HG03108 (cell line): Measurements from ENCODE around the gene TSPAN18.

Experiments
- ATAC-seq: cut with Tn5 transposase; IDR thresholded peaks from one replicate; pipeline ENCODE4 v1.9.1; 2021; ENCODE audit warnings: moderate library complexity; ENCODE audit not compliant: unreplicated experiment

Gene TSPAN18

DNA sequence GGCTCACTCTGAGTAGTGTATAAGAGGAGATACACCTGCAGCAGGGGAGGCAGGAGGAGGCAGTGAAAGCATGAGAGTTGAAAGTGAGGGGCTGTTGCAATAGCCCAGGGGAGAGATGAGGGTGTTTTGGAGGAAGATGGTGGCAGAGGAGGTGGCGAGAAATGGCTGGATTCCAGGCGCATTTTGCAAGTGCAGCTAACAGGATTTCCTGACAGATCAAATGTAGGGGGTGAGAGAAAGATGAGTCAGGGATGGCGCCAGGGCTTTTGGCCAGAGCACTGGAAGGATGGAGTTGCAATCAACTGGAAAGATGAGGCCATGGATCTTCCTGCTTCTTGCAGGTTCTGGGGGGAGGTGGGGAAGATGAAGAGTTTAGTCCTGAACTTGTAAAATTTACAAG, 16.8 kb upstream of the TSPAN18 start:
- no peak for ATAC-seq

DNA sequence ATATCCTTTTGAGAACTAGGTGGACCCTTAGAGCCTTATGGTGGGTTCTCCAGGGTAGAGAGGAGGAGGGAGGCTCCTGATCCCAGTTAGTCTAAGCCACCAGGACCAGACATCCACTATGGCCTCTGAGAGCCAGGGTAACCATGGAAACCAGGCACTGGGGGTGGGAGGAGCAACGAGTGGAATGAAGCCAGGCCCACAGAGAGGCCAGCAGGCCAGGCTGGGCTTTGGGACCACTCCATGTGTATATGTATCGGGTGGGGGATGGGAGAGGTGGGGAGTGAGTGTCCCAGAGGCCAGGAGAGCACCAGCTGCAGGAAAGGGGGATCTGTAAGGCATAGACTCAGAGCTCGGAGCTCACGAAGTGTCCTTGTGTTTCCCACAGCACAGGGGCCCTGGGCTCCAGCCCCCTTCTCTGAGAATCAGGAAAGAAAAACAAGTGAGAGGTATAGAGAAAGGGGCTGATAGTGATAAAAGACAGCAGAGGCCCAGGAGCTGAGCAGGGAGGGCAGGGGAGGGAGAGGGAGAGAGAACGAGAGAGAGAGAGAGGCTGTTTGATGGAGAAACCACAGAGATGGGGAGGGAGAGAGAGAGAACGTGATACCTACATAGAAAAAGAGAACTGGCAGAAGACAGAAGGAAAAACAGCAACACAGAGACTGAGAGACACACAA, 15.5 kb upstream of the TSPAN18 start:
- ATAC-seq: no peak

DNA sequence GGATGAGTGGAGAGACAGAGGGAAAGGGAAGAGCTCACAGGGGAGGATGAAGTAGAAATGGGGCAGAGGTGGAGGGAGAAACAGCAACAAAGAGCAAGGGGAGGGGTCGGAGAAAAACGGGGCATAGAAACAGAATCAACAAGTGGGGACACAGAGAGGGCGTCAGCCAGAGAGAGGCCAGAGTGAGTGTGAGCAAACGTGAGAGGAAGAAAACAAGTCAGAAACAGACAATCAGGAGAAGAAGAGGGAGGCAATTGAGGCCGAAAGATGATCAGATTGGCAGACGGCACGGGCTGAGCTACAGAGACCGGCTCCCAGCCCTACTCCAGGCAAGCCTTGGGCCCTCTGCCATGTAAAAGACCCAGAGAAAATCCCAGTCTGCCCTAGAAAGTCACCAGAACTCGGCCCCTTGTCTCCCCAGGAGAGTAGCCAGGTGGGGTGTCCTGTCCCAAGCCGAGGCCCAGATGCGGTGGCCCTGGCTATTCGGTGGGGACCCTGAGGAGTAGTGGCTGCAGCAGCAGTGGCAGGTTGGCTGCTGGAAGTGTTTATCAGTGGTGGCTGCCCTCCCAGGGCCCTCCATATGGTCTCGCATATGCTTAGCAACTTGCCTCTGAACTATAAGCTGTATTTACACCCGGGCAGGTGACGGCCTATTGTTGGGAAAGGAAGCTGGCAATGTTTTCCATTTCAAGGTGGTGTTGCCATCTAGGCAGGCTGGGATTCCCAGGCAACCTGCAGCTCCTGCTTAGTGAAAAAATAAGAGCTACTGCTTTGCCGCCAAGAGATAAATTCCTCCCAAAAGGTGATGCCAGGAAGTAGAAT, 14.8 kb upstream of the TSPAN18 start:
- no peak for ATAC-seq

DNA sequence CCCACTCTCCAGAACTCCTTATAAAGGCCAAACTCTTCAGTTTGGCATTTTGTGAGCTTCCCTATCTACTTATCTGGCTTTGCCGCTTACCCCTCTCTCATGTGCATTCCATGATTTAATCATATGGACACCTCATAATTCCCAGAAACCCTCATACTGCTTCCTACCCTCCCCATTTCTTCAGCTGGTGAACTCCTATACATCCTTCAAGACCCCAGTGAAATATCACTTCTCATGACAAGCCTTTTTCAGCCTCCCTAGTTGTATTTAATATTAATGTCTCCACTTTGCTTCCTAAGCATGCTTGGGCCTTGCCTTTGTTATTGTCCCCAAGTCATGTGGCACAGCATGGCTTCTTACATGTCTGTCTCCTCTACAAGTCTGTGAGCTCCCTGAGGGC, 13.7 kb upstream of the TSPAN18 start:
- no peak for ATAC-seq

DNA sequence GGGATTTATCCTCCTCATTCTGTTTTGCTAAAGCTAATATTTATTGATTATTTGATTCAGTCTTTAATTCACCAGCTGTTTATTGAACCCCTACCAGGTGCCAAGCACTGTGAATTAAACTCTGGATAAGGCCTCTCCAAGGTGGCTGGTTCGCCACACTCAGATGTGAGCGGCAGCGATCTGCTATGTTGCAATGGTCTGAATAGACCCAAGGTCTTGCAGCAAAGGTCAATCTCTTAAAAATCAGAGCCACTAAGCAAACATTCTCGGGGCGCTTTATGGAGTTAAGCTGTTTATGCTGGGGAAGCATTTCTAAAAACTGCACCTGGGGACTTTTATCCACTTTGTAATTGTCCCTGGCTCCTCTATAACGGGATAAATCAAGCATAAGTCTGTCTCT, 10.5 kb upstream of the TSPAN18 start:
- no peak for ATAC-seq

DNA sequence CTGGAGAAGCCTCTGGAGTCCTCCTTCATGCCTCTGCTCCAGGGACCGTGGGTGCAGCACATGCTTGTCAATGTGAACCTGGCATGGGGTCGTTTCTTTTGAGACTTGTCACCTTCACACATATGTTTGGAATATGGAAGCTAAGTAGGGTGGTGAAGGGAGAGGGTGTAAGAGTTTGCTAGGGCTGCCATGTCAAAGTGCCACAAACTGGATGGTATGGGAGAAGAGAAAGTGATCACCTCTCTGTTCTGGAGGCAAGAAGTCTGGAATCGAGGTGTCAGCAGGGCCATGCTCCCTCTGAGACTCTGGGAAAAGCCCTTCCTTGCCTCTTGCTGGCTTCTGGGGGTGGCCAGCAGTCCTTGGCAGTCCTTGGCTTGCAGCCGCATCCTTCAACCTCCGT, 8.7 kb upstream of the TSPAN18 start:
- no peak for ATAC-seq

DNA sequence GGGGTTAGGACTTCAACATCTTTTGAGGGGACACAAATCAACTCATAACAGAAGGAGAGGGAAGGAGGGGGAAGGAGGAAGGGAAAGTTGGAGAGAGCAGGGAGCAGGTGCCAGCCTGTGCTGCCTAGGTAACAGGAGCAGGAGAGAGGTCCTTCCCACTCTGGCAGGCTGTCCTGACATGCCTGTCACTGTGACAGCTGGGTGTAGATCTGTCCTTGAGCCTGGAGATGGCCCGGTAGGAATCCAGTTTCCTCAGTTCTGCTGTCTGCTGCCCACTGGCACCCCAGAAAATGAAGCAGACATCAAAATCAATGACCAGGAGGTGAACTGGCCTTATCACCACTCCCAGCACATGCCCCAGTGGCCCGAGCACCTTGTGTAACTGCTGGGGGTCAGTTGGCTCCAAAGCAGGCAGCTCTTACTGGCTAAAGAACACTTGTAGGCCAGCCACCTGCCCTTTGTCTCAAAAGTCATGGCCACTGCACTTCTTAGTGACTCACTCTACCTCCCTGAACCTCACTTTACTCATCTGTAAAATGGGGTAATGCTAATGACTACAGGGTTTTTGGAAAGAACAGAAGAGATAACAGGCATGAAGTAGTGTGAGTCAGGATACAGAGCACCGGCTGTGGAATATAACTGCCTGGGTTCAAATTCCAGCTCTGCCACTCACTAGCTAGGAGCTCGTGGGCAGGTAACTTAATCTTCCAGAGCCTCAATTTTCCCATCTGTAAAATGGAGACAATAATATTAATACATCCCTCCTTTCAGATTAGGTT, 8.0 kb upstream of the TSPAN18 start:
- ATAC-seq: no peak

DNA sequence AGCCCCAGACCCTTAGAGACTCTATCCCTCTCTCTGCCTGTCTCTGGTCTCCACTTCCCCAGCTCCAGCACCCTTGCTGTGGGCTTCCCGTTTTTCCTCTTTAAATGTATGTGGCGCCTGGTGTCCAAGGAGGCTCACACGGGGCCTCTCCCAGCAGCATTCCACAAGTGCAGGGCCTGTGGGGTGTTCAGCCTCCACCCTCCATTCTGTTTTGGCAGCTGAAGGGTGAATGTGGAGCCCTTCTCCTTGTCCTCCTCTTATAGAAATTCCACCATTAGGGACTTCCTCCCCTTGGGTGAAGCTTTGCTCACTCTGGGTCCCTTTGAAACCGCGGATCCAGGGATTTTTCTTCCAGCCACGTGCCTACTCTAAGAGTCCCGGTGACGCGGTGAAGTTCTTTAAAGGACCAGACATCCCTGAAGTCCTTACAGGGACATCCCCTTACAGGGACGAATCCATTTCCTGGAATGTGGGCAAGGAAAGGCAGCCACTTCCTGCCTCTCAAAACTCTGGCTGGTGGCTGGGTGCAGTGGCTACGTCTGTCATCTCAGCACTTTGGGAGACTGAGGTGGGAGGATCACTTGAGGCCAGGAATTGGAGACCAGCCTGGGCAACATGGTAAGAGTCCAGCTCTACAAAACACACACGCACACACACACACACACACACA, 1.6 kb upstream of the TSPAN18 start:
- ATAC-seq: no peak

DNA sequence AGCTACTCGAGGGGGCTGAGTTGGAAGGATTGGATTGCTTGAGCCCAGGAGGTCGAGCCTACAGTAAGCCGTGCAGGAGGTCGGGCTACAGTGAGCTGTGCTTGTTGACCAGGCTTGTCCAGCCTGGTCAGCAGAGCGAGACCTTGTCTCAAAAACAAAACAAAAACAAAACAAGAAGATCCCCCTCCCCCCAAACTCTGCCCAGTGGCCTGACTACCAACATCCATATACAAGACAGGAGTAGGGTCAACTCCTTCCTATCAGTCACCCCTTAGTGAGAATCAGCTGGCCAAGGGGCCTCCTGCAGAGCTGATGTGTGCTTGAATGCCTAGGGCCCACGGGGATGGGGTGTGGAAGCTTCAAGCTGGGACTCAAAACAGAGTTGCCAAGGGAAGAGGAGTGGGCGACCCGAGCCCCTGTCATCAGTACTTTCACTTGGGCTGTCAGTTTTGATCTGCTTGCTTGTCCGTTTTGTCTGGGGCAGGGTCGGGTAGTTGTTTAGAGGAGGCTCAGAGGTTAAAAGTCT, 942 bp upstream of the TSPAN18 start:
- ATAC-seq: no peak

DNA sequence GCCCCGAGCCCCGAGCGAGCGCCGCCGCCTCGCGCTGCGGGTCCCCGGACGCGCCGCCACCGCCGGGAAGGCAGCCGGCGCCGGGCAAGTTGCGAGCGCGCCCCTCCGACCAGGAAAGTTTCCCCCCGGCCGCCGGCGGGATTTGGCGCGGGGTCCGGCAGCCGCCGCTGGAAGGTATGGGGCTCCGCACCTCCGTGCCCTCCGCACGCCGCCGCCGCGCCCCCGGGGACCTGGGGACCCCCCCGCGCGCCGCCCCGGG, 281 bp downstream of the TSPAN18 start:
- no peak for ATAC-seq

DNA sequence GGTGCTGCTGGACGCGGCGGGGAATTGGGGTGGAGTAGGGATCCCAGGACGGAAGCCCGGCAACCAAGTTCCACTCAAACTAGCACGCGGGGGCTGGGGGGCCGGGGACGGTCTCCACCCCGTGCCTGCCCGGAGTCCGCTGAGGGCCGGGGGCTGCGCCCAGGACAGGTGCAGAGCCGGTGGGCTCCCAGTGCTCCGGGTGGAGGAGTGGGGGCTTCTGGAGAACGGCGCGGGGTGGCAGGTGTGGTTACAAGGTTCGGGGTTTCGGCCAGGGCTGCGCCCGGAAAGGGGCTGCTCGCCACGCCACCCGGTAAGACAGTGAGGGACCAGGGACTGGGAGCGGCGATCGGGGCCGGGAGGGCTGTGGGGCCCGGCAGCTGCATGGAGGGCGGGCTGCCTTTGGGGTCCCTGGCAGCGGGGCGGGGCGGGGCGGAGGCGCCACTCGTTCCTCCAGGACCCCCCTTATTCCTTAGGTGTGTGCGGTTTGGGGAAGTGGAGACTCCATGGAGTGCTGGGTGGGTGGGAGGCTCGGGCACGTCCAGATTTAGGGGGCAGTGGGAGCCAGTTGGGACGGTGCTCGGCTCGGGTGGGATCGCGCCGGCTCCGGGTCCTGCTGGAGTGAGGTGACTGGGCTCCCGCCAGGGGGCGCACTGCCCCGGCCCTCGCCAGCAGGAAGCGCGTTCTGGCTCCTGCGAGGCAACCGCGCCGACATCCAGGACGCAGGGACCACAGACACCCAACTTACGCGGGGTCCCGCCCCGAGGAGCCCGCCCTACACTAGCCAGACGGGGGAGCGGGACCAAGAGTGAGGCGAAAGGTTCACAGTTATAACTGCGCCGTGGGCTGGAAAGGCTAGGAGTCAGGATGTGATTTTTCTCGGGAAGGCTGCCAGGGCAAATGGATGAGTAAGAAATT, 868 bp downstream of the TSPAN18 start:
- peak; percentile 45 for ATAC-seq

DNA sequence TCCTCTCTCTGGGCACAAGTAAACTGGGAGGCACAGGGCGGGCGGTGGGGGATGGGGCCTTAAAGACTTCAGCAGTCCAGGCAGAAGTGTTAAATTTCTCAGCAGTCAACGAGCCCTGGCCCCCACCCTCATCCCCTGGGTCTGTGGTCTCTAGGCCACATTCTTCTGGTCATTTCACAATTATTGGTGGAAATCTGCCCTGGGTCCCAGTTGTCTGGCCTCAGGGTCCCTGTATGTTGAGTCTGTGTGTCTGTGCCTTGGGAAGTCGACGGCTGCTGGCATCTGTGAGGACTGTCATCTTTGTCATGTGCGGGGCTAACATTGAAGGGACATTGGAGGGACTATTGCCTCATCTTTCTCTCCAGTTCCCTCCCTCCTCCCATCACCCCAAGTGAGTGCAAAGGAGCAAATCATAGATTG, 1.7 kb downstream of the TSPAN18 start:
- ATAC-seq: no peak

DNA sequence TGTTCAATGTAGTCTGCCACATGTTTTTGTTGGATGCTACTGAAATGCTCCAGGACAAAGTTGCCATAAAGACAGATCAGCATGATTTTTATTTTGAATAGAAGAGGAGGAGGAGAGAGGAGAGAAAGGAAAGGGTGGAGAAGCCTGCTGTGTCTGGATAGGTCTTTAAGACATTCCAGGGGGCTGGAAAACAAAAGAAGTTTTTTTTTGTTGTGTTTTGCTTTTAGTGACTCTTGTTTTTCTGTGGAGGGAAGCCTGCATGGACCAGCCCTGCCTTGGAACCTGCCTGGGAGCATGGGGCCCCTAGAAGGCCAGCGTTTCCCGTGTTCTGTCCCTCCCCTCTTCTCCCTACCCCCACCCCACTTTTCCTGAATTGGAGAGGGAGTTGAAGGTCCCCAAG, 2.3 kb downstream of the TSPAN18 start:
- ATAC-seq: no peak

DNA sequence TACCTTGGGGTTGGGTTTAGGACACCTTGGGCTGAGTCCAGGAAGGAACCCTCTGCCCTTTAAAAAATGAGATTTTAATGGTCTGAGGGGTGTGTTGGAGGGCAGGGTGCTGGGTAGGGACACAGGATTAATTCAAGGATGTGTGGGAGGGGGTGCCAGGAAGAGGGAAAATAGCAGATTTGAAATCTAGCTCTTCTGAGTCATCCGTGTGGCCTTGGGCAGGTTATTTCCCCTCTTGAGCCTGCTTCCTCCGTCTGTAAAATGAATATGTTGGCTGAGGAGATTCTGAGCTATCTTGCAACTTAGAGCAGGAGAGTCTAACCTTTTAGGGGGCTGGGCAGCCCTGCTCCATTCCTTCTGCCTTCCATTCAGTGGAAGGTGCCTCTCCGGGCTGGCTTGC, 3.0 kb downstream of the TSPAN18 start:
- no peak for ATAC-seq

DNA sequence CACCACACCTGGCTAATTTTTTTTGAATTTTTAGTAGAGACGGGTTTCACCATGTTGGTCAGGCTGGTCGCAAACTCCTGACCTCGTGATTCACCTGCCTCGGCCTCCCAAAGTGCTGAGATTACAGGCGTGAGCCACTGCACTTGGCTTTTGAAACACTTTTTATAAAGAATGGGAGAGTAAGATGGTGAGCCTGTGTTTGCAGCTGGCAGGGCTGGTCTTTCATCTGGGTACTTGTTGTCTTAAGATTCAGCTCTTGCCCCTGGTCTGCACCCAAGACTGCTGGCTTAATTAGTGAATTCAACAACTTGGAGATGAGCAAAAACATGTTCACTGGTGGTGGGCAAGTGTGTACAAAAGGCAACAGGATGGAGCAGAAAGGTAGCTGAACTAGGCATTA, 4.0 kb downstream of the TSPAN18 start:
- ATAC-seq: no peak

DNA sequence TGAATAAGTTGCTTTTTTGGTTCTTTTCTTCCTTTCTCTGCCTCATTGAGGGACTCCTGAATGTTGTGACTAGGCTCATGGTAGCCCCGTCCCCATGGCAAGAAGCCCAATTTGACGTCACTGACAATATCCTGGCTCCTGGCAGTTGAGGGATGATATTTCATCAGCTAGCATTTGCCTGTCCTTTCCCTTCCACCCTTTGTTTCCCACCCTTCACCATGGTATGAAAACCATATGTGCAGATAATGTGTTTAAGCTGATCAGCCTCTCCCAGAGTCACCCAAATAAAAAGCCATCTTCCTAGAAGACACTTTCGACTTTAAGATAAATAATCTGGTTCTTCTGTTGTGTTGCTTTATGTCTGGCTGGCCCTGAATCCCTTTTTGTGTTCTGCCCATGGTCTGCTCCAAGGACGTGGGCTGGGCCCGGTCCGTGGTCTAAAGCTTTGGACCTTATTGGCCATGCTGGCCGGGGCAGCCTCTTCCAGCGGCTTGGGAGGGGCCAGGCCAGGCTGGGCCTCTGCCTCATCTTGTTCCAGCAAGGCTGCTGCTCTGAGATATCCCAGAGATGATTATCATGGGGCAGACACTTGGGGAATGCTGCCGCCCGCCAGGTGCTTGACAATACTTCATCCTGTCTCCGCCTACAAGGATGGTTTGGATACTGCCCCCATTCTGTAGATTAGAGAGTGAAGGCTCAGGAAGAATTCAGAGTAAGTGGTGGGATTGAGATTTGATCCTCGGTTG, 5.1 kb downstream of the TSPAN18 start:
- no peak for ATAC-seq

DNA sequence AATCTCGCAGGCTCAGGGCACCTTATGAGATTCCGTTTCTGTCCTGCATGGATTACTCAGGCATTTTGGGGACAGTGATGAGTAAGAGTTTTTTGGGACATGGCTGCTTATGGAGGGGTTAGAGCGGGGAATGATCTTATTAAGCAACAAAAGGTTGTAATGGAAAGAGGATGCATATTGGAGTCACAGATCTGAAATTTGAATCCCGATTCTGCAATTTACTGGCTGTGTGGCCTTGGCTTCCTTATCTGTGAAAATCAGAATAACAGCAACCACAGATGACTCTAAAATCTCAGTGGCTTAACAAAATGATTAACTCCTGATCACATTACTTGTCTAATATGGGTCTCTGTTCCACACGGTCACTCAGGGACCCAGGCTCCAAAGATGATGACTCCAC, 5.8 kb downstream of the TSPAN18 start:
- ATAC-seq: no peak

DNA sequence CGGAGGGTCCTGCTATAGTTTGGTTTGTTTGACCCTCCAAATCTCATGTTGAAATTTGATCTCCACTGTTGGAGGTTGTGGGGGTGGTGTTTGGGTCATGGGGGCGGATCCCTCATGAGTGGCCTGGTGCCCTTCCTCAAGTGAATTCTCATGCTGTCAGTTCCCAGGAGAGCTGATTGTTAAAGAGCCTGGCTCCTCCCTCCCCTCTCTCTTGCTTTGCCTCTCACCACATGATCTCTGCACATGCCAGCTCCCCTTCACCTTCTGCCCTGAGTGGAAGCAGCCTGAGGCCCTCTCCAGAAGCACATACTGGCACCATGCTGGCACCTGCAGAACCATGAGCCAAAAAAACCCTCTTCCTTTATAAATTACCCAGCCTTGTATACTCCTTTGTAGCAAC, 7.1 kb downstream of the TSPAN18 start:
- no peak for ATAC-seq

DNA sequence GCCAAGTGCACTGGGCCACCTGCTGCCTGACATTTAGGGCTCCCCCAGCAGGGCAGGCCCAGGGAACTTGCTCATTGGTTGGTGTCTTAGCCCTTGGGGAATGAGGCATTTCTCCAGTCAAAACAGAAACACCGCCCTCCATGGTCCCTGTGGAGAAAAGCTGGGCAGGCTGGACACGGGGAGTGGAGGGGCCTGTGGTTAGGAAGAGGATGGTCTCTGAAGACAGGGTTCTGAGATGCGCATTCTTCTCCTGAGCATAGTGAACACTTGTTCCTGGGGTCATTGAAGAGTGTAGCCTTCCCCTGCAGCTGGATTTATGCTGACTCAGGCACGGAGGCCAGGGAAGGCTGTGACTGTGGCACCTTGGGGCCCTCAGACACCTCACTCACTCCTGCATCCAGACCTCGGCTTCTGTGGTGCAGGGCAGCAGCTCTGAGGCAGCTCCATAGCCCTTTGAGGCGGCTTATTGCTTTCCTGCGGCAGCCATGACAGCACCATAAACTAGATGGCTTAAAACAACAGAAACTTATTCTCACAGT, 8.2 kb downstream of the TSPAN18 start:
- no peak for ATAC-seq
